DMS153 treated with DMSO at 0.1 percent for 48 hours (cell line): ENCODE data around the gene GRIA3.
"Not testable (repeated sequence)": the region's sequence is repeated elsewhere in the genome, so short reads cannot be mapped to it uniquely, and the experiment has no call there.

ENCODE experiments used
- DNase-seq: peaks from one replicate; lab custom pipeline; 2025; ENCODE audit not compliant: unreplicated experiment; lab: John Stamatoyannopoulos, UW

The GRIA3 gene

DNA sequence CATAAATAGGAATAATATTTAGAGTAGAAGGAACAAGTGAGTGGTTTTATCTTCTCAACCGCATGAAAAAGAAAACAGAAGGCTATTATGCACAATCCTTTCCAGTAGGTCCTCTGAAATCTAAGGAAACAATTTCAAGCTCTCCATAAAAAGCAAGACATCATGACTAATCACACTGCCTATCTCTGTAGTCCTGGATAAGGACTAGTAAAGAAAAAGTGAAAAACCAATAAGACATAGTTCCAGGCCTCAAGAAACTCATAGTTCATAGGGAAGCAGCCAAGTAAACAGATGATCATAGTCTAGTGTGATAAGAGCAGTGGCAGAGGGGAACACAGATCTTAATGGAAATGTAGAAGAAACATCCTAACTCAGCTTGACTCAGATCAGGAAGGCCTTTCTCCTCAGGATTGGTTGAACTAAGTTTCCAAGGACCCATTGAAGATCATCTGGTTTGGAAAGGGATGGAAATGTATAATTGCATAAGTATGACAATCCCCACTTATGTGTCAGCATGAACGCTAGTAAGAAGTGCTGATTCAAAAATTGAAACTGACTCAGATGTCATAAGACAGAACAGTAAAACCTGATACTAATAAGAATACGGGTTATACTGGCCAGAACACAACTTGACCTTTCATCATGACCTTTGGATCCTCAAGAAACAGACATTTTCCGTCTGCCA lies 155.3 kb downstream of the GRIA3 start:
- no peak for DNase-seq

DNA sequence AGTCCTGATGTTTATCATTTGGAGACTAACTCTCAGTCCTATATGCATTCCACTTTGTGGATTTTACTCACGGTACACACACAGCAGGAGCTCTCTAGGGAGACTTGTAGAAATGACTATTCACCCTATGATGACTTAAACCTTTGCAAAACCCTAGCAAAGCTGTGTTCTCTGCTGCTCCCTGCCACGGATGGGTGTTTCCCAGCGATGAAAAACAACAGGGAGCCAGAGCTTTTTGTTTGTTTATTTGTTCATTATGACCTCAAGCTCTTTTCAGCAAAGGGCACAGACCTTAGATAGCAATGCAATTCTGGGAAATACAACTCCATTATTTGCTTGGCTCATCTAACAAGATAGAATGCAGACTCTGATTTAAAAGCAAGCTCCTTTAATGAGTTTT lies 156.6 kb downstream of the GRIA3 start:
- DNase-seq = no peak

DNA sequence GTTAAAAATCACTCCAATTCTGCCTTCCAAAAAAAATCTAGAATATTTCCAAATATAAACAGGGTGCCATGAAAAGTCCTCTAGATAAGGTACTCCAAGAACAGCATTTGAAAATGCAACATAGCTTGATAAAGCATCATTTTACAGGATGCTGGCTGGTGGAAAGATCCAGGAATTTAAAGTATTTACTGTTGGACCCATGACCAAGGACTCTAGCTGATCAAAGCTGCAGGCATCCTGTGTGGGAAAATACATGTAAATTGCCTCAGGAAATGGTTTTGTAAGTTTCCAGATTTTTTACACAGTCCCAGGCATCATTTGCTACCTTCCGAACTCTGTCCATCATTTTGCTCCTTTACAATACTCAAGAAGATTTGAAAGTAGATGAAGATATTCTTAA lies 164.4 kb downstream of the GRIA3 start:
- DNase-seq = no peak

DNA sequence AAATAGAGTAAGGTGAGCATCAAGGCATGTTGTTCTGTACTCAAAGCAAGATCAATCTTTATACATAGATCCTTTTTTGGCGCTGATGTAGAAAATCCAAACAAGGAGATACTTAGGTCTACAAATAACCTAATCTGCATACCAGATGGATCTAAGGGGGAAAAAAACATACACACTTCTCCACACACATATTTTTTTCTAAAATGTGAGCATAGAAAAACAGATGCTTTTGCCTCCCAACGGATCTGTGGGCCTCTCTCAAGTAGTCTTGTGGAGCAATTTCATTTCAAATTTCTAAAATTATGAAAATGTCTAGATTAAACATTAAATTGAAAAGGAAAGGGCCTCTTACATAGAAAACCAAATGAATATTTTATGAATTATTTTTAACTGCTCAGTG lies 166.1 kb downstream of the GRIA3 start:
- DNase-seq = no peak

- no peak for DNase-seq
These were observed 173.9 kb downstream of the GRIA3 start for GRCh38 chrX:123357941-123358340.

DNA sequence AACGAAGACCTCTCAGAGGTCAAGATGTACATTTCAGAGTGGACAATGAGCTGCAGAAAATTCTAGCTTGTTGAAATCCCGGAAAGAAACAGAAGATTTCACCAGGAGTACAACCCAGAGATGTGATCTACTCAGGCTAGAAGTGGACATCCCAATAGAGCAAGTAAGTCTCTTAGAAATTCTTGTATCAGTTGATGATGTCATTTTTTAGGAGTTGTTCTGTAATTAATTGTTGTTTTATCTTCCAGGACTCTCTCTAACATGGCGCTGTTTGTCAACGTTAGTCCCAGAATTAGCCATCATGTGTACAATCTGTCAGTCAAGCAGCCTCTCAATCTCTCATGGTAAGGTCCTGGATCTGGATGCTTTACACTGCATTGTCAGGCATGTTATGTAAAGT lies 174.4 kb downstream of the GRIA3 start:
- DNase-seq = no peak

DNA sequence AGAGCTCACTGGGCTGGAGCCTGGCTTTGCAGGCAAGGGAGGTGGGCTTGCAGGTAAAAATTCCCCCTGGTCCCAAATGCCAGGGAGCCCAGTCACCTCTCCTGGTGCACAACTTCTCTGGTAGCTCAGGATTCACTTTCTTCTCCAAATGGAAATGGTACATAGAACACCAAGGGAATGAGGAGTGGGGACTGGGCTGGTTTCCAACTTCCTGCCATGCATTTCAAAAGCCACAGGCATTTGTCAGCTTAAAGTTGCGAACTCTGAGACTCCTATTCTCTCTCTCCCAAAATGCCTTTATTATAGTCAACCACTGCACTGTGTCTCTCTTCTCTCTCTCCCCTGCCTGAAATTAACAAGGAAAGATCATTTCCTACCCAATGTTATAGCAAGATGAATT lies 177.3 kb downstream of the GRIA3 start:
- DNase-seq = no peak

- DNase-seq = not testable (repeated sequence)
These were observed 202.1 kb downstream of the GRIA3 start for GRCh38 chrX:123386196-123386595.

DNA sequence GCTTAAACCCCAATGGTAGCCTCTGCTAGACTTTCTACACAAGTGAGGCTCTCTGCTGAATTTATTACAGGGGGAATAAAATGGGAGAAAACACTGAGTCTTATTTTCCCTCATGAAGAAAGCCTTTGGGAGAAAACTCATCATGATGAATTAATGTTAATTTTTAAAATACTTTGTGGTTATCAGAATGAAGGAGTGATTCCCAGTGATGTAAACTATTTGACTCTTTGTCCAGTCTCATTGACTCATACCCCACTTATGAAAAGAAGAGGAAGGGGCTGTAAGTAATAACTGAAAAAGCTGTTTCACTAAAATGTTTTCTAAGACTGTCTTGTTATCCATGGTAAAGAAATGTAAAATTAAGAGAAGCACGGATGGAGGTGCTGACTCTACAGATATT lies 208.8 kb downstream of the GRIA3 start:
- no peak for DNase-seq

DNA sequence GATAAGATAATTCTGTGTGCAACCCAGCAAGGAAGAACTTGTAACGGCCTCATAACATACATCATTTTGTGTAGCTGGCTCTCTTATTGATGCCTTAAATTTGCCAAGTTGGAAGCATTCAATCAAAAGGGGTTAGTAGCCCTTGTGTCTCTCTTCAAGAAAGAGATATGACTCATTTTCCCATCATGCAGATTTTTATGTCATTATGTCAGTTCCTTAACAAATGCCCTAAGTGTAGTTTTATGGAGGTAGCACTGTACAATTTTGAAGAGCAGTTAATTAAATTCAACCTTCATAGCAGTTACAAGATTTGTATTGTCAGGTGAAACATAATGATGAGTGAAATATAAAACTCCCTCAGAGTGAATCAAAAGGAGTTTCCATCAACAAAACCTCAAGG lies 215.6 kb downstream of the GRIA3 start:
- no peak for DNase-seq

GRCh38 chrX:123405231-123405630 lies 221.2 kb downstream of the GRIA3 start:
- no peak for DNase-seq

- no peak for DNase-seq
These were observed 225.0 kb downstream of the GRIA3 start for GRCh38 chrX:123408821-123409737.

GRCh38 chrX:123422875-123423274 lies 238.8 kb downstream of the GRIA3 start:
- DNase-seq = no peak

DNA sequence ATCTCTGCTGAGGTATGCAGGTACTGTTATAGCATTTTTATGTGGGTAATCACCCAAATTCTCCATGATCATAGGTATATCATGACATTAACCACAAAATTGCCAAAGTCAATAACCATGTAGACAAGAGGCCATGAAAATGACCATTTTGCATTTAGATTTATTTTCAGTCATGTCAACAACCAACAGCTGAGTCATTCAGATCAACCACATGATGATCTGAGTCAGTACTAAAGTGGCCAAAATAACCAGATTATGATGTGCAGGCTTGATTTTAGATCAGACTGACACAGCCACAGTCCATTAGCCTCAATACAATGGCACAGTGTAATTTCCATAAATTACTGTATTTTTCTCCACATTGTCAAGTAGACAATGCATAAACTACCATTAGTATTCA lies 240.5 kb downstream of the GRIA3 start:
- DNase-seq = no peak

DNA sequence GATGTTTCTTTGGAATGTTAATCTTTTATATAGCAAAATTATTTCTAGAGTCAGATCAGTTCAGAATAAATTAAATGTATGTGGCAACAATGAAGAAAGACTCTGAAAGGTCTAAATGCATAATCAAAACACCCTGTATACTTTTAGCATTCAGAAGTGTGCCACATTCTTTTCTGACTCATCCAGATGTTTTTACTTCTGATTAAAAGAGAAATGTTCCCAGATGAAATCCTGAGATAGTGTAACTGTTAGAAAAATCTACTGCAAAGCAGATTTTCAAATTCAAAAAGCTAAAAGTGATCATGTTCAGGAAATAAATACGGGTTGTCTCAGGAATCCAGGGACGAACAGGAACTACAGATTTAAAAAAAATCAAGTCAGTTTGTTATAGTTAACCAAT lies 241.4 kb downstream of the GRIA3 start:
- DNase-seq = no peak

DNA sequence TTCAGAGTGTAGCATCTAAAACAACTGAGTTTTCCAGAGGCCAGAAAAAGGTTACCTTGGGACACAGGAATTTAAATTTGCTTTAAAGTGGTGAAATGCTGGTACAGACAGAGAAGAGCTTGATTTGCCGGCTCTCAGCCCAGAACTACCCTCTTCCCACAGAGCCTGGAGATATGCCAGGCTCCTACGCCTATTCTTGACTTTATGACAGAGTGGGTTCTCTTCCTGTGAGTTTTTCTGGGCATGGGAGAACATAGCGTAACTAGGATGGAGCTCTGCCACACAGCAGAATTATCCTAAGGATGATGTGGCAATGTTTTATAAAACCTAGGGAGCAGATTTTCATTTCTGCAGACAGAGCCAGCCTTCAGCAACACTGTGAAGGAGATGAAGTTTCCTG lies 241.8 kb downstream of the GRIA3 start:
- no peak for DNase-seq

- DNase-seq = no peak
These were observed 248.5 kb downstream of the GRIA3 start for GRCh38 chrX:123432361-123433150.

GRCh38 chrX:123436512-123437136 lies 252.5 kb downstream of the GRIA3 start:
- no peak for DNase-seq

GRCh38 chrX:123439926-123440325 lies 255.8 kb downstream of the GRIA3 start:
- not testable (repeated sequence) for DNase-seq

DNA sequence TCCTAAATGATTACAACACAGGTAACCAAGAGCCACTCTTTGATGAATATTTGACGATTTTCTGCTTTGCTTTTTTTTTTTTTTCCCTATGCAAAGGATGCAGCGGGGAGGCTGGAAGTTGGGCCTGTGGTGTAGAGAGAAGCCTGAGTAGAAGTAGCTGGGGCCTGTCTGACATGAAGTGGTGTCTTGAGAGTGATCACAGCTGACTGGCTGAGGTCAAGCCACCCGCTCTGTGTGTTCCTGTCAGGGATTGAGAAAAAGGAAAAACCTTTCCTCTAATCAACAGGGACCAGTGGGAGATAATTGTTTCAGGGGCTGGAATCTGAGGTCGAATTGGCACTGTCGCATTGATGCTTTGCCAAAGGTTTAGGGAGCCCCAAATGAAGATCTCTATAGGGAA lies 258.7 kb downstream of the GRIA3 start:
- DNase-seq = no peak

- DNase-seq = no peak
These were observed 263.4 kb downstream of the GRIA3 start for GRCh38 chrX:123447506-123447905.
